Stimulated activated effector memory CD8-positive, alpha-beta T cell treated with anti-CD3 and anti-CD28 coated beads, Interleukin-12 subunit alpha, Interleukin-12 subunit beta, amount 100 ng/mL, for 72 hours (primary cell): Measurements from ENCODE around the gene ADCY2.

Source experiments
- ATAC-seq: fragments of 150-1000 bp; cut with Tn5 transposase; 2 replicates; pipeline ENCODE4 v1.10.0; 2021
- DNase-seq, 2 donors: peaks; one replicate each; pipeline ENCODE4 v3.0.0; 2021 to 2022; ENCODE audit warnings: low spot score in 2 of 2
- H3K27ac Mint-ChIP-seq: one replicate; pipeline ENCODE4 v1.8.0; 2022; ENCODE audit warnings: mild to moderate bottlenecking, mixed read lengths
- H3K36me3 Mint-ChIP-seq: one replicate; pipeline ENCODE4 v1.8.0; 2022; ENCODE audit warnings: mild to moderate bottlenecking, mixed read lengths
- H3K4me1 Mint-ChIP-seq: one replicate; pipeline ENCODE4 v1.8.0; 2022; ENCODE audit warnings: mixed read lengths
- H3K4me3 Mint-ChIP-seq: one replicate; pipeline ENCODE4 v1.8.0; 2022; ENCODE audit warnings: mild to moderate bottlenecking, mixed read lengths
- H3K9me3 Mint-ChIP-seq: one replicate; pipeline ENCODE4 v1.8.0; 2022; ENCODE audit warnings: mixed read lengths

ADCY2 gene

GRCh38 chr5:7789567-7789966, 393.6 kb downstream of the ADCY2 start:
- no peak overlapping the region for H3K27ac Mint-ChIP-seq
- no peaks in the 10 kb centered on the region for H3K36me3 Mint-ChIP-seq
- DNase-seq (no peak), ATAC-seq (no peak)
- no peaks in the 10 kb centered on the region for H3K4me1 Mint-ChIP-seq
- no peaks in the 10 kb centered on the region for H3K9me3 Mint-ChIP-seq
- no peak overlapping the region for H3K4me3 Mint-ChIP-seq

- Mint-ChIP-seq H3K36me3 (no peaks in the 10 kb centered on the region), H3K27ac (no peak overlapping the region), H3K4me3 (no peak overlapping the region), H3K4me1 (no peaks in the 10 kb centered on the region), H3K9me3 (no peaks in the 10 kb centered on the region)
- ATAC-seq (no peak), DNase-seq (no peak)
Observed at GRCh38 chr5:7793895-7794294, 398.0 kb downstream of the ADCY2 start.

- Mint-ChIP-seq H3K4me3 (no peak overlapping the region), H3K36me3 (no peaks in the 10 kb centered on the region), H3K9me3 (no peaks in the 10 kb centered on the region), H3K4me1 (no peaks in the 10 kb centered on the region), H3K27ac (no peak overlapping the region)
- DNase-seq (no peak), ATAC-seq (no peak)
Observed at GRCh38 chr5:7794311-7794710, 398.4 kb downstream of the ADCY2 start.

GRCh38 chr5:7794823-7795222, 398.9 kb downstream of the ADCY2 start:
- no peak overlapping the region for H3K4me3 Mint-ChIP-seq
- H3K9me3 Mint-ChIP-seq = no peaks in the 10 kb centered on the region
- no peaks in the 10 kb centered on the region for H3K4me1 Mint-ChIP-seq
- no peak for DNase-seq
- no peak overlapping the region for H3K27ac Mint-ChIP-seq
- ATAC-seq = no peak
- H3K36me3 Mint-ChIP-seq = no peaks in the 10 kb centered on the region

- no peaks in the 10 kb centered on the region for H3K9me3 Mint-ChIP-seq
- H3K4me1 Mint-ChIP-seq = no peaks in the 10 kb centered on the region
- H3K27ac Mint-ChIP-seq = no peak overlapping the region
- H3K36me3 Mint-ChIP-seq = no peaks in the 10 kb centered on the region
- no peak overlapping the region for H3K4me3 Mint-ChIP-seq
- ATAC-seq = no peak
- no peak for DNase-seq
Observed at GRCh38 chr5:7795306-7795705, 399.4 kb downstream of the ADCY2 start.

DNA sequence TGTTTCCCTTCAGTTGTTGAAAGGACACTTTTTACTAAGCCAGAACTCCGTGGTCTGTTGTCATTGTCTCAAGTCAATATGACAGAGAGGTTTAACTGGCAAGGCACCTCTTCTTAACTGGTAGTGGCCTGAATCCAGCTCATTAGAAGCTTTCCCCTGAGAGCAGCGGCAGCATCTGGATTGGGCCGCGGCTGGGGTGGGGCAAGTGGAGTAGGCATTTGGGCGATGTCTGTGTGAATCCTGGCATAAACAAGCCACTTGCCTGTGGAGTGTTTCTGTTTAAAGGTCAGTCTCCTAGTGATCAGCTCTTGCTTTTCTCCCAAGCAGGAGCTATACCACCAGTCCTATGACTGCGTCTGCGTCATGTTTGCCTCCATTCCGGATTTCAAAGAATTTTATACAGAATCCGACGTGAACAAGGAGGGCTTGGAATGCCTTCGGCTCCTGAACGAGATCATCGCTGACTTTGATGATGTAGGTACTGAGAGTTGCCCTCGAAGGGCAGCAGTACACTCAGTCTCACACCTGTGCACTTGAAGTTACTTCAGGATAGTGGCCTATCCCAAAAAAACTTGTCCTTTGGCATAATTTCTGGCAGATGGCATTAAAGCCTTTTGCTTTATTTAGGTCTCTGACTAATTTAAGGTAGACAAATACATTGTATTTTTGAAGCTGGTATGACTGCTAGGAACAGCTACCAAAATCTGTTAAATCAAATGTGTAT, 406.1 kb downstream of the ADCY2 start:
- H3K4me3 Mint-ChIP-seq = no peak overlapping the region
- H3K27ac Mint-ChIP-seq = no peak overlapping the region
- no peaks in the 10 kb centered on the region for H3K36me3 Mint-ChIP-seq

GRCh38 chr5:7802855-7803254, 406.9 kb downstream of the ADCY2 start:
- H3K9me3 Mint-ChIP-seq = no peaks in the 10 kb centered on the region
- H3K27ac Mint-ChIP-seq = no peak overlapping the region
- no peak for ATAC-seq
- H3K4me3 Mint-ChIP-seq = no peak overlapping the region
- H3K4me1 Mint-ChIP-seq = no peaks in the 10 kb centered on the region
- no peaks in the 10 kb centered on the region for H3K36me3 Mint-ChIP-seq
- DNase-seq = no peak

More for the DNA sequence above, 406.1 kb downstream of the ADCY2 start:
- DNase-seq (no peak), ATAC-seq (no peak)
- H3K9me3 Mint-ChIP-seq = no peaks in the 10 kb centered on the region
- H3K4me1 Mint-ChIP-seq = no peaks in the 10 kb centered on the region

- no peak overlapping the region for H3K4me3 Mint-ChIP-seq
- H3K9me3 Mint-ChIP-seq = no peaks in the 10 kb centered on the region
- H3K27ac Mint-ChIP-seq = no peak overlapping the region
- DNase-seq = no peak
- no peak for ATAC-seq
- no peaks in the 10 kb centered on the region for H3K36me3 Mint-ChIP-seq
- H3K4me1 Mint-ChIP-seq = no peaks in the 10 kb centered on the region
Observed at GRCh38 chr5:7803937-7804336, 408.0 kb downstream of the ADCY2 start.

- Mint-ChIP-seq H3K27ac (no peak overlapping the region), H3K36me3 (no peaks in the 10 kb centered on the region), H3K9me3 (no peaks in the 10 kb centered on the region), H3K4me3 (no peak overlapping the region), H3K4me1 (no peaks in the 10 kb centered on the region)
- DNase-seq (no peak), ATAC-seq (no peak)
Observed at GRCh38 chr5:7805379-7805778, 409.4 kb downstream of the ADCY2 start.

DNA sequence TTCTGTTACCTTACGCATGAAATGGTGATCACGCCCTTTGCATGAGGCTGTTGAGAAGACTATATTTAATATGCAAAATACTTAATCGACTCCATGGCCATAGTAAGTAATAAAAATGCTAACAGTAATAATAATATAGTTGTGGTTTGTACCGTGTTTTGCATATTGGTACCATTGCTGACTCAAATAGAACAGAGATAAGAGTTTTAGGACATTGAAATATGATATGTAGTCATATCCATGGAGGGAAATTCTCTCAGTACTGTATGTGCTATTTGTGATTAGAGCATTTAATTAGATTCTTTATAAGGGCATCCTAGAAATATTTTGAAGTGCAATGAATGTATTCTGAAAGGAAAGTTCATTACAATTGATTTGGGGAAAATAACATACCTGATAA, 413.1 kb downstream of the ADCY2 start:
- DNase-seq = no peak
- no peak overlapping the region for H3K27ac Mint-ChIP-seq
- ATAC-seq = no peak
- H3K36me3 Mint-ChIP-seq = no peaks in the 10 kb centered on the region
- no peaks in the 10 kb centered on the region for H3K9me3 Mint-ChIP-seq
- H3K4me3 Mint-ChIP-seq = no peak overlapping the region
- H3K4me1 Mint-ChIP-seq = no peaks in the 10 kb centered on the region

DNA sequence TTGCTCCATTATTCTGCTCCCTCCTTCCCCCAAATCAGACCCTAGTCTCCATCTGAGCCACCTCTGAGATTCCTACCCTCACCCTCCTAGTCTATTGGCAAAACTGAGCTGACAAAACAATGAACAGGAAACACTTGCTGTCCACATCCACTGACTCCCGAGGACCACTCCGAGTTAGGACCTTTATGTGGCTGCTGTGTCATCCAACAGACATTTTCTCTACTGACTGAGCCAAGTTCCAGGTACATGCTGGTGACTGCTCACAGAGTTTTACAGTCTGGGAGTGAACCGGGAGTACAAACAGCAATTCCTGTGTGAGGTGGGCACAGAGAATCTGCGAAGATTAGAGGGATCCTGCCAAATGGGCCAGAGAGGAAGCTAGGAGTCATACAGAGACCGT, 415.8 kb downstream of the ADCY2 start:
- Mint-ChIP-seq H3K9me3 (no peaks in the 10 kb centered on the region), H3K36me3 (no peaks in the 10 kb centered on the region), H3K4me1 (no peaks in the 10 kb centered on the region), H3K27ac (no peak overlapping the region), H3K4me3 (no peak overlapping the region)
- ATAC-seq = no peak
- no peak for DNase-seq

DNA sequence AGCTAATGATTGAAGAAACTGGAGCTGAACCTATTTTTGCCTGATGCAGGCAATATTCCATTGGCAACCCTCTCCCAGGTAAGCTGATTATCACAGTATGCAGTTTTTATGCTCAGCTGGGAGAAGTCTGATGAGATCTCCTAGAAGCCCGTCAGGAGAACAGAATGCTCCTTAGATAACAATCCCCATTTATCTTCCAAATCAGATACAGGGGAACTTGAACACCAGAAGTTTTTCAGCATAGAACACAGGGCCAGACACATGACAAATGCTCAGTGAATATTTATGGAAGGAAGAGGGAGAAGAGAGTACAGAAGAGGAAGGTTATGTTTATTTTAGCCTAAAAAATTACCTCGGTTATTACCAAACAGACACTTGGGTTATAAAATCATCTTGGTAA, 417.1 kb downstream of the ADCY2 start:
- ATAC-seq = no peak
- no peaks in the 10 kb centered on the region for H3K36me3 Mint-ChIP-seq
- no peak overlapping the region for H3K27ac Mint-ChIP-seq

DNA sequence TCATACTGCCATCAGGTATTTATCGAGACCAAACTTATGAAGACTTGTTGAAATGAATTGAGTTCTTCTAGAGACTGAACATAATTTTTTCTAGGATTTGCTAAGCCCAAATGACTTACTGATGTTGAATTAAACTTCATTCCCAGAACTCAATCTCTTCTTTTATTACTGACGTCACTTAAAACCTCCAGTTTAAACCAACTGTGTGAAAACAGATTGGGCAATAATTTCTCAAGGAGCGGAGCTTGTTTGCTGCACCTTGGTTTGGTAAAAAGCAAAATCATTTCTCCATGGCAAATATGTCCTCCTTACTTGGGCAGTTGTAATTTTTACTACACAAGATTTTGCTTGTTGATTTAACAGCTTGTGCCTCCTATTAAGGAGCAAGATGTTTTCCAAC, 417.6 kb downstream of the ADCY2 start:
- ATAC-seq (no peak), DNase-seq (no peak)
- no peaks in the 10 kb centered on the region for H3K36me3 Mint-ChIP-seq
- no peak overlapping the region for H3K4me3 Mint-ChIP-seq
- no peak overlapping the region for H3K27ac Mint-ChIP-seq
- H3K4me1 Mint-ChIP-seq = no peaks in the 10 kb centered on the region
- H3K9me3 Mint-ChIP-seq = no peaks in the 10 kb centered on the region

More for the DNA sequence above, 417.1 kb downstream of the ADCY2 start:
- Mint-ChIP-seq H3K4me3 (no peak overlapping the region), H3K9me3 (no peaks in the 10 kb centered on the region), H3K4me1 (no peaks in the 10 kb centered on the region)
- no peak for DNase-seq

DNA sequence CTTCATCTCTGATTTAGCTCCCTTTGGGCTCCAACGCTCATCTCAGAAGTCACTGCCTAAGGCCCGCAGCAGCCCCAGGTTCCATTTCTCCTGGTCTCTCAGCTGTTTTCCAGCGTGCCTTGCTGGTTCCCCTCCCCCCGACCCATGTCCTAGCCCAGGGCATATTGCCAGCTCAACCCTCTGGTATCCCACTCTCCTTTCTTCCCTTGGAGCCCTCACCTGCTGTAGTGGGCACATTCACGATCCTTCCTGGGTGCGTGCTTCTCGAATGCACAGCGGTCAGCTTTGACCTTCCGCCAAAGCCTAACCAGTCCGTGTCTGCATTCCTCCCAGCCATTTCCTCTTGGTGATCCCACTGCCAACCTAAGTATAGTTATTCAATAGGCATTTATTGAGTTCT, 418.9 kb downstream of the ADCY2 start:
- no peaks in the 10 kb centered on the region for H3K9me3 Mint-ChIP-seq
- H3K36me3 Mint-ChIP-seq = no peaks in the 10 kb centered on the region
- H3K4me1 Mint-ChIP-seq = no peaks in the 10 kb centered on the region
- H3K27ac Mint-ChIP-seq = no peak overlapping the region
- DNase-seq = no peak
- no peak overlapping the region for H3K4me3 Mint-ChIP-seq
- ATAC-seq = no peak

GRCh38 chr5:7815892-7816534, 420.1 kb downstream of the ADCY2 start:
- H3K36me3 Mint-ChIP-seq = no peaks in the 10 kb centered on the region
- H3K27ac Mint-ChIP-seq = no peak overlapping the region
- peak; percentile 85 for ATAC-seq
- peak; percentile 58 to 77 for DNase-seq
- no peaks in the 10 kb centered on the region for H3K4me1 Mint-ChIP-seq
- no peaks in the 10 kb centered on the region for H3K9me3 Mint-ChIP-seq
- H3K4me3 Mint-ChIP-seq = no peak overlapping the region

GRCh38 chr5:7816535-7816901, 420.6 kb downstream of the ADCY2 start:
- no peak overlapping the region for H3K27ac Mint-ChIP-seq
- H3K4me1 Mint-ChIP-seq = no peaks in the 10 kb centered on the region
- no peak overlapping the region for H3K4me3 Mint-ChIP-seq
- ATAC-seq (peak; percentile 9), DNase-seq (no peak)
- H3K9me3 Mint-ChIP-seq = no peaks in the 10 kb centered on the region
- no peaks in the 10 kb centered on the region for H3K36me3 Mint-ChIP-seq
